ENCODE results near the gene PPM1D.
"Not testable (repeated sequence)": the region's sequence is repeated elsewhere in the genome, so short reads cannot be mapped to it uniquely, and the experiment has no call there.

Gene PPM1D

GRCh38 chr17:60594170-60594569 lies 5.8 kb upstream of the PPM1D start:
- not testable (repeated sequence) for FAIRE-seq

- FAIRE-seq = no peak
Measured at GRCh38 chr17:60594734-60595133, 5.3 kb upstream of the PPM1D start.

GRCh38 chr17:60597297-60597696 lies 2.7 kb upstream of the PPM1D start:
- FAIRE-seq = no peak

GRCh38 chr17:60598001-60598736 lies 1.8 kb upstream of the PPM1D start:
- FAIRE-seq = no peak

- FAIRE-seq = no peak
Measured at GRCh38 chr17:60599220-60599619, 773 bp upstream of the PPM1D start.

DNA sequence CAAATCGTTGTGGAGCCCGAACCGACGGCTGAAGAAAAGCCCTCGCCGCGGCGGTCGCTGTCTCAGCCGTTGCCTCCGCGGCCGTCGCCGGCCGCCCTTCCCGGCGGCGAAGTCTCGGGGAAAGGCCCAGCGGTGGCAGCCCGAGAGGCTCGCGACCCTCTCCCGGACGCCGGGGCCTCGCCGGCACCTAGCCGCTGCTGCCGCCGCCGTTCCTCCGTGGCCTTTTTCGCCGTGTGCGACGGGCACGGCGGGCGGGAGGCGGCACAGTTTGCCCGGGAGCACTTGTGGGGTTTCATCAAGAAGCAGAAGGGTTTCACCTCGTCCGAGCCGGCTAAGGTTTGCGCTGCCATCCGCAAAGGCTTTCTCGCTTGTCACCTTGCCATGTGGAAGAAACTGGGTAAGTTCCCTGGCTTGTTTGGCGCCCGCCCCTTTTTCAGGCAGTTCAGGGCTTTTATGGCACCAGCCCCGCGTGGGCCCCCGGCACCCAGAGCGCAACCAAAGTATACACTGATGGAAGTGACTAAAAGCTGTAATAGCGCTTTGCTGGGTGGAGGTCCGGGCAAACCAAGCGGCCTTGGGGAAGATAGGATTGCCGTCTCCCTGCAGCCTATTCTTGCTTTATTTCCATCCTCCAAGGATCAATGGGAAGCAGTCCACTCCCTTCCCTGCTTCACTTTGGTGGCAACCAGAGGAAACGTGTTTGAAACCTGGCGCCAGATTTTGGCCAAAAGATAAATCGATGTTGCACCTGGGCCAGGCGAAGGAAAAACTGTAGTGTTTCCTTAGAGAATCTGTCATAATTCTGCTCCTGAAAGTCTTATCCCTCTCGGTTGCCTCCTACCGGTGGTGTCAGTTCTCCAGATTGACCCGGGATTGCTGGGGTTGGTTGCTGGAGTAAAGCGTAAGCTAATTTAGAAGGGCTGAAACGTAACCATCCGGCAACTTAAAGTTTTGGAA lies 775 bp downstream of the PPM1D start:
- no peak for FAIRE-seq

DNA sequence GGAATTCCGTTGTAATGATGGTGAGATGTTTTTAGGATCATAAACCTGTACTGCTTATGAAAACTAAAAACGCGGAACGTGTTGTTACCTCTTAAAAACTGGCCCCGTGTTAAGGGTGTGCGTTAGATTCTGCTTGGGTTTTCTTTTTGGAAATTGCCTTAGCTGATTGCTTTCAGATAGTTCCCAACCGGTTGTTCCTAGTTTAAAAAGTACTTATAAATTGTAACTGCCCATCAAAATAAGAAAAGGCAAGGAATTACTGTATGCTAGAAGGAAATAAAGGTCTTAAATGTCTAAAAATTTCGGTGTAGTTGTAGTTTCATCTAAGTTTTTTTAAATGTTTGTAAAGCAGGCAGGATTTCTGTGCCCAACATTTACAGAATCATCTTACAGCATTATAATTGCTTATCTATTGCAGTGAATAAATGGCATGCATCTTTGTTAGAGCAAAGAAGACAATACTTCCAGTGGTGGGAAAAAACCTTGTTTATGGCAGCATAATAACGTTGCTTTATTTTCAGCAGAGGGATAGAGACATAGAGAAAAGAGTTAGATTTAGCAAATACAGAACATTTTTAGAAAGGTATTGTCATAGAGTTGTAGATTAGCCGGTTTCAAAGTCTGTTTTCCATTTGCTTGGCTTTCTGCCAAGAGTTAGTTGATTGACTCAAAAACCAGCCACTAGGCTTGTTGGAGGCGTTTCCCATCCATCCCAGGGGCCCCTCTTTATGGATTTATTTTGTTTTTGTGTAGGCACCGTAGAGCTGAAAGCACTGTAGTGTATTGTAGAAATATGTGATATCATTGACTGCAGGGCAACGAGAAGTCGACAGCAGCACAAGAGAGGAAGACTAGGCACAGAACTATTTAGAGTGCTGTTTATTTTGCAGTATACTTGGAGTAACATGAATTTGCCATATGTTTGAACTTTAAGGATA lies 1.7 kb downstream of the PPM1D start:
- peak; percentile 18 for FAIRE-seq

DNA sequence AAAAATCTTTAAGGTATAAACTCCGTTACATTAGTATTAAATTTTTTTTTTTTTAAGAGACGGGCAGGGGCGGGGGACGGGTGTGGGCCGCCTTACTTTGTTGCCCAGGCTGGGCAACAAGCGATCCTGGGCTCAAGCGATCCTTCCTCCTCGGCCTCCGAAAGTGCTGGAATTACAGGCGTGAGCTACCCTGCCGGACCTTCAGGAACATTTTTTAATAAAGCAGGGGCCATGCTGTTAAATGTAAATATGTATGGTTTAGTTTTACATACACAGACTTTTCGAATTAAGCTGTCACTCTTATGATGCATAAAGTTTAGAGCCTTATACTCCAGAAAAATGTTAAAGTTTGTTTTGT lies 2.4 kb downstream of the PPM1D start:
- no peak for FAIRE-seq

DNA sequence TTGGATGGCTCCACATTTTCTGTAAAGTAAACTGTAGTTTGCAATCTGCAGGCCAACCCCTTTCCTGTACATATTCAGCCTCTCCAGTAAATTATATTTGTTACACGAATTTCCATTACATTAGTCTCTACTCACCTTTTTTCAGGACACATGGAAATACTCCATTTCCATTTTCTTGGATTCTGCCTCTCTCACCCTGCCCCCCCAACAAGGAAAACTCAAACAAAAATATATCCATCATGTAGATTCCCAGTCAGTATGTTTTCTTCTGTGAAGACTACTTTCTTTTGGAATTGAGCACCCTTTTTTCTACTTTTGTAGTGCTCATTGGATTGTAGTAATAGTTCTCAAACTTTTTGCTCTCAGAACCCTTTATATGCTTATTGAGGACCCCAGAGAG lies 2.9 kb downstream of the PPM1D start:
- FAIRE-seq = no peak

GRCh38 chr17:60603477-60603876 lies 3.5 kb downstream of the PPM1D start:
- FAIRE-seq = not testable (repeated sequence)

DNA sequence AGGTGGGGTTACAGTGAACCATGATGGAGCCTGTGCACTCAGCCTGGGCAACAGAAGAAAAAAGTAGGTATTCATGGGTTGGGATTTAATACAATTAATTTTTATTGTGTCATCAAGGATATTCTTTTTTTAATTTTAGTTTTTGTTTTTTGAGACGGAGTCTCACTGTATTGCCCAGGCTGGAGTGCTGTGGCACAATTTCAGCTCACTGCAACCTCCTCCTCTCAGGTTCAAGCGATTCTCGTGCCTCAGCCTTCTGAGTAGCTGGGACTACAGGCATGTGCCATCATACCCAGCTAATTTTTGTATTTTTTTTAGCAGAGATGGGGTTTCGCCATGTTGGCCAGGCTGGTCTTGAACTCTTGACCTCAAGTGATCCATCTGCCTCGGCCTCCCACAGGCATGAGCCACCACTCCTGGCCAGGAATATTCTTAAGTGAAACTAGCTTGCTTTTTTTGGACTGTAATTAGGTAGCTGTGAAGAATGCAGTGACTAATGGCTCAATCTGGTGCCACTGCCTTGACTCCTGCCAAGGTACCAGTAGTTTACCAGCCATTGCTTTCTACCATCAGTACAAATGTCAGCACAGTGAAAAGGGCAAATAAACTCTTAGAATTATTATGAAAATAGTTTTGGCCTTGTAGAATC lies 4.8 kb downstream of the PPM1D start:
- FAIRE-seq = no peak

- FAIRE-seq = no peak
Measured at GRCh38 chr17:60606036-60606435, 6.0 kb downstream of the PPM1D start.

DNA sequence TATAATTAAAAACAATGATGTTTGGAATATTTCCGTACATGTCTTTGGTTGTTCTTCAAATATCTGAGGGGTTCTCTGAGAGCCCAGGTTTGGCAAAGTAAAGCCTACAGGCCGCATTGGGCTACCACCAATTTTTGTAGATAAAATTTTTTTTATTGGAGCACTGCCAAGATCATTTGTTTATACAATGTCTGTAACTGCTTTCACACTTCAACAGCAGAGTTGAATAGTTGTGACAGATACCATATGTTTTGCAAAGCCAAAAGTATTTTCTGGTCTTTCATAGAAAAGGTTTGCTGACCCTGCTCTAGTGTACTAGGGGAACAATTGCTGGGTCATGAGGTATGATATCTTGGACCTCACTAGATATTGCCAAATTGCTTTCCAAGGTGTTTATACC lies 10.5 kb downstream of the PPM1D start:
- FAIRE-seq = no peak

GRCh38 chr17:60611321-60611720 lies 11.3 kb downstream of the PPM1D start:
- not testable (repeated sequence) for FAIRE-seq

DNA sequence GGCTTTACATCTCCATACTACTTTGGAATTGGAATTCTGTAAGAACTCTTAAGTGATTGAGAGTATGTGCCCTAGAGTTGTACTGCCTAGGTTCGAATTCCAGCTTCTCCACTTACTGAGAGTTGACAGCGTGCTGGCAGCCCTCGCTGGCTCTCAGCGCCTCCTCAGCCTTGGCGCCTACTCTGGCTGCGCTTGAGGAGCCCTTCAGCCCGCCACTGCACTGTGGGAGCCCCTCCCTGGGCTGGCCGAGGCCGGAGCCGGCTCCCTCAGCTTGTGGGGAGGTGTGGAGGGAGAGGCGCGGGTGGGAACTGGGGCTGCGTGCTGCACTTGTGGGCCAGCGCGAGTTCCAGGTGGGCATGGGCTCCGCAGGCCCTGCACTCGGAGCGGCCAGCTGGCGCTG lies 13.3 kb downstream of the PPM1D start:
- no peak for FAIRE-seq

- FAIRE-seq = not testable (repeated sequence)
Measured at GRCh38 chr17:60613796-60614195, 13.8 kb downstream of the PPM1D start.

DNA sequence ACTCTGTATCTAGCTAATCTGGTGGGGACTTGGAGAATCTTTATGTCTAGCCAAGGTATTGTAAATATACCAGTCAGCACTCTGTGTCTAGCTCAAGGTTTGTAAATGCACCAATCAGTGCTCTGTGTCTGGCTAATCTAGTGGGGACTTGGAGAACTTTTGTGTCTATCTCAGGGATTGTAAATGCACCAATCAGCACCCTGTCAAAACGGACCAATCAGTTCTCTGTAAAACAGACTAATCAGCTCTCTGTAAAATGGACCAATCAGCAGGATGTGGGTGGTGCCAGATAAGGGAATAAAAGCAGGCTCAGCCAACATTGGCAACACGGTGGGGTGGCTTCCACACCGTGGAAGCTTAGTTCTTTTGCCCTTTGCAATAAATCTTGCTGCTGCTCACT lies 14.3 kb downstream of the PPM1D start:
- not testable (repeated sequence) for FAIRE-seq

GRCh38 chr17:60615108-60615507 lies 15.1 kb downstream of the PPM1D start:
- no peak for FAIRE-seq

- FAIRE-seq = no peak
Measured at GRCh38 chr17:60615840-60616239, 15.8 kb downstream of the PPM1D start.

DNA sequence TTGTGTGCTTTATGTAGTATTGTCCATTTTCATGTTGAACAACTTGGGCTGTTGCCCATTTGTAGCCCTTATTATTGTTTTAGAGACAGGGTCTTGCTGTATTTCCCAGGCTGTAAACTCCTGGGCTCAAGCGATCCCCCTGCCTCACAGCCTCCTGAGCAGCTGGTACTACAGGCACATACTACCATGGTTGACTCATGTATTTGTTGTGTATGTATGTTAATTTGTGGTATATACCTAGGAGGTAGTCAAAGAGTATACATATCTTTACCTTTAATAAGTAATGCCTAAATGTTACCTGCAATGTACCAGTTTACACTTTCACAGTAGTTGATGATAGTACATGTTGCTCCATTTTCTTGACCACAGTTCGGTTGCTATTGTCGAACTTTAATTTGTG lies 18.1 kb downstream of the PPM1D start:
- no peak for FAIRE-seq

GRCh38 chr17:60618854-60619526 lies 19.0 kb downstream of the PPM1D start:
- FAIRE-seq = no peak

- no peak for FAIRE-seq
Measured at GRCh38 chr17:60622961-60623360, 23.0 kb downstream of the PPM1D start.
